B cell (primary cell): ENCODE results near the gene TRPM7. TPM values are rescaled to one million over a fixed set of nuclear protein-coding genes. Genes with fewer than 3 reads are reported as not detected.

Experiments used
- ATAC-seq: fragments of 200-7000 bp; cut with Tn5 transposase; one replicate; pipeline ENCODE4 v1.10.0; 2021; ENCODE audit warnings: low read depth, mild to moderate bottlenecking, moderate number of reproducible peaks, moderate library complexity
- CTCF ChIA-PET: fragments of 350-600 bp; sonication (Branson Sonifier 250); formaldehyde crosslinking; loops from one replicate; lab custom pipeline; 2021; ENCODE audit warnings: antibody characterized with exemption, inconsistent platforms; lab: Charles Lee
- POLR2A ChIA-PET: fragments of 350-600 bp; sonication (Branson Sonifier 250); formaldehyde crosslinking; loops from one replicate; lab custom pipeline; 2021; ENCODE audit warnings: antibody characterized with exemption; lab: Charles Lee
- DNase-seq: peaks from one replicate; pipeline ENCODE4 v3.0.0; 2013
- H2AFZ ChIP-seq: 2 replicates; pipeline ENCODE4 v1.6.1; 2012; ENCODE audit warnings: mild to moderate bottlenecking, low read depth, low read length; ENCODE audit not compliant: insufficient read depth, poor library complexity, severe bottlenecking
- H3K27ac ChIP-seq, 2 donors: 1 replicate in 1 of 2; 2 replicates in 1 of 2; pipeline ENCODE4 v1.5.1; 2012 to 2013; ENCODE audit warnings: low read length in 2 of 2, mild to moderate bottlenecking in 2 of 2, moderate library complexity in 1 of 2
- H3K27me3 ChIP-seq, 4 experiments: fragments of 200-600 bp in 1 of 4; sonication (generic) in 1 of 4; replicated peaks in 1 of 4; 1 replicate in 2 of 4; 2 replicates in 2 of 4; pipeline versions ENCODE4 v1.6.1 to v1.7.0; 2013 to 2016; ENCODE audit warnings: low read length in 3 of 4, mild to moderate bottlenecking in 2 of 4, mixed read lengths in 1 of 4, moderate library complexity in 1 of 4; ENCODE audit not compliant: insufficient read depth in 4 of 4, control insufficient read depth in 3 of 4; ENCODE audit errors: control extremely low read depth in 1 of 4
- H3K36me3 ChIP-seq, 2 experiments: replicated peaks in 1 of 2; 1 replicate in 1 of 2; 2 replicates in 1 of 2; pipeline versions ENCODE4 v1.6.1 to v1.7.1; 2013; ENCODE audit warnings: low read length in 1 of 2; ENCODE audit not compliant: insufficient read depth in 2 of 2, control insufficient read depth in 1 of 2; ENCODE audit errors: control extremely low read depth in 1 of 2, extremely low read depth in 1 of 2
- H3K4me1 ChIP-seq, 2 donors: fragments of 200-600 bp in 1 of 2; sonication (generic) in 1 of 2; 1 replicate in 1 of 2; 2 replicates in 1 of 2; pipeline versions ENCODE4 v1.5.1 to v1.6.1; 2013 to 2017; ENCODE audit warnings: low read length in 2 of 2; ENCODE audit not compliant: control insufficient read depth in 2 of 2, insufficient read depth in 2 of 2
- H3K4me2 ChIP-seq: replicated peaks from 2 replicates; pipeline ENCODE3; 2012; ENCODE audit warnings: mild to moderate bottlenecking, low read depth, low read length; ENCODE audit not compliant: poor library complexity, severe bottlenecking
- H3K4me3 ChIP-seq, 5 experiments: fragments of 200-600 bp in 1 of 5; sonication (generic) in 1 of 5; 1 replicate in 3 of 5; 2 replicates in 2 of 5; pipeline versions ENCODE4 v1.5.1 to v1.7.0; 2011 to 2016; ENCODE audit warnings: low read length in 4 of 5, mild to moderate bottlenecking in 4 of 5, low read depth in 2 of 5, control low read depth in 1 of 5, moderate library complexity in 1 of 5; ENCODE audit not compliant: insufficient read depth in 1 of 5; ENCODE audit errors: control extremely low read depth in 1 of 5, extremely low read depth in 1 of 5
- H3K79me2 ChIP-seq: fragments of 200-600 bp; sonication (generic); one replicate; pipeline ENCODE4 v1.6.0; 2016; ENCODE audit warnings: low read length; ENCODE audit not compliant: control insufficient read depth, insufficient read depth
- H3K9ac ChIP-seq: fragments of 200-600 bp; sonication (generic); 2 replicates; pipeline ENCODE4 v1.6.1; 2017; ENCODE audit warnings: mild to moderate bottlenecking, low read length, moderate library complexity
- H3K9me3 ChIP-seq, 3 donors: one replicate each; pipeline versions ENCODE4 v1.6.1 to v1.7.1; 2013; ENCODE audit warnings: low read length in 2 of 3; ENCODE audit not compliant: control insufficient read depth in 2 of 3, insufficient read depth in 1 of 3; ENCODE audit errors: control extremely low read depth in 1 of 3
- H4K20me1 ChIP-seq: 2 replicates; pipeline ENCODE4 v1.6.0; 2012; ENCODE audit warnings: mild to moderate bottlenecking, low read length; ENCODE audit not compliant: insufficient read depth, control insufficient read depth, poor library complexity, severe bottlenecking
- H3K27ac Mint-ChIP-seq: one replicate; pipeline ENCODE4 v1.8.0; 2021; ENCODE audit warnings: mixed read lengths
- H3K27me3 Mint-ChIP-seq: one replicate; pipeline ENCODE4 v1.8.0; 2021; ENCODE audit warnings: mixed read lengths
- H3K4me1 Mint-ChIP-seq: one replicate; pipeline ENCODE4 v1.8.0; 2021; ENCODE audit warnings: mixed read lengths
- H3K4me3 Mint-ChIP-seq: one replicate; pipeline ENCODE4 v1.8.0; 2021; ENCODE audit warnings: mixed read lengths
- H3K9me3 Mint-ChIP-seq: one replicate; pipeline ENCODE4 v1.8.0; 2022; ENCODE audit warnings: mixed read lengths; ENCODE audit not compliant: insufficient read depth
- EZH2 ChIP-seq: IDR thresholded peaks from 2 replicates; pipeline ENCODE4 v1.6.1; 2012; ENCODE audit warnings: borderline replicate concordance, low read depth, mild to moderate bottlenecking, moderate library complexity, low read length; ENCODE audit not compliant: insufficient read depth, poor library complexity, severe bottlenecking
- whole genome bisulfite sequencing: methylation state at CpG from one replicate; pipeline ENCODE4 v1.1.5; 2013; ENCODE audit warnings: missing lambda C conversion rate; ENCODE audit not compliant: insufficient coverage; 5-methylcytosine and 5-hydroxymethylcytosine counted together
- intact Hi-C: fragments of 100-400 bp; cut with micrococcal nuclease; formaldehyde crosslinking; loops from one replicate; pipeline ENCODE4 v1.10.0; 2022
- polyA plus RNA-seq: library from polyadenylated mRNA; depleted of rRNA; stranded (reverse); fragments of >200 nt; gene quantifications from 2 replicates; pipeline ENCODE4 v1.2.3, GENCODE V29; 2012
- total RNA-seq, 2 donors: library from RNA; stranded (reverse); fragments of 120-200 nt in 1 of 2; gene quantifications; 1 replicate in 1 of 2; 2 replicates in 1 of 2; pipeline versions ENCODE4 v1.2.3 to v1.2.4, GENCODE V29; 2013 to 2022
- TF ChIP-seq, protein P1 (sequence below): fragments of 200-600 bp; IDR thresholded peaks from one replicate; pipeline ENCODE4 v1.8.0; 2022; ENCODE audit warnings: antibody characterized with exemption, mild to moderate bottlenecking

The TRPM7 gene
- total and polyA plus RNA-seq, 2 donors (not counting 1 experiment from before 2014, with no cell fraction given): 12.5 to 77.2 TPM

DNA sequence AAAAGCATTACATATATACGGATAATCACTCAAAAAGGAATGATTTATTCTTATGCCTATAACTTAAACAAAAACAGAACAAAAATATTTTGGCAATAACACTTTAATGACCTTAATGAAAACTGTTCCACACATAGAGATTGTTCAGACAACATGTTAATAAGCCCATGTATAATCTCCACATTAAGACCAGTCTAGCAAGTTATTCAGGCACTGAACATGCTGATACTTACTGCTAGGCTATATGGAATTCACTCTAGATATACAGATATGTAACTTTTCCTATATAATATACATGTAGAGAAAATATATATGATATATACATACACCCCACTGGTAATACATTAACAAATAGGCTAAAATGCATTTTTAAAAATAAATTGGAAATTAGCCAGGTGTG, 96.3 kb downstream of the TRPM7 start:
- Mint-ChIP-seq H3K27ac (no peak overlapping the region), H3K4me3 (no peak overlapping the region), H3K4me1 (no peaks in the 10 kb centered on the region), H3K9me3 (no peaks in the 10 kb centered on the region), H3K27me3 (no peaks in the 10 kb centered on the region)
- H2AFZ ChIP-seq: no peak overlapping the region
- ChIA-PET POLR2A (no interaction called here), CTCF (no interaction called here)
- H3K79me2 ChIP-seq: no peaks in the 10 kb centered on the region
- no peaks in the 10 kb centered on the region for H3K27me3 ChIP-seq
- H3K9me3 ChIP-seq: no peaks in the 10 kb centered on the region
- no peak overlapping the region for H3K9ac ChIP-seq
- ATAC-seq (no peak), DNase-seq (no peak)
- H3K4me2 ChIP-seq: no peak overlapping the region
- H4K20me1 ChIP-seq: no peaks in the 10 kb centered on the region
- H3K4me1 ChIP-seq: no peaks in the 10 kb centered on the region
- TF ChIP-seq EZH2: no peak
- TF ChIP-seq, protein P1, sequence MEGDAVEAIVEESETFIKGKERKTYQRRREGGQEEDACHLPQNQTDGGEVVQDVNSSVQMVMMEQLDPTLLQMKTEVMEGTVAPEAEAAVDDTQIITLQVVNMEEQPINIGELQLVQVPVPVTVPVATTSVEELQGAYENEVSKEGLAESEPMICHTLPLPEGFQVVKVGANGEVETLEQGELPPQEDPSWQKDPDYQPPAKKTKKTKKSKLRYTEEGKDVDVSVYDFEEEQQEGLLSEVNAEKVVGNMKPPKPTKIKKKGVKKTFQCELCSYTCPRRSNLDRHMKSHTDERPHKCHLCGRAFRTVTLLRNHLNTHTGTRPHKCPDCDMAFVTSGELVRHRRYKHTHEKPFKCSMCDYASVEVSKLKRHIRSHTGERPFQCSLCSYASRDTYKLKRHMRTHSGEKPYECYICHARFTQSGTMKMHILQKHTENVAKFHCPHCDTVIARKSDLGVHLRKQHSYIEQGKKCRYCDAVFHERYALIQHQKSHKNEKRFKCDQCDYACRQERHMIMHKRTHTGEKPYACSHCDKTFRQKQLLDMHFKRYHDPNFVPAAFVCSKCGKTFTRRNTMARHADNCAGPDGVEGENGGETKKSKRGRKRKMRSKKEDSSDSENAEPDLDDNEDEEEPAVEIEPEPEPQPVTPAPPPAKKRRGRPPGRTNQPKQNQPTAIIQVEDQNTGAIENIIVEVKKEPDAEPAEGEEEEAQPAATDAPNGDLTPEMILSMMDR: no peak
- WGBS: no CpG with 5 or more reads among the region's 1 CpG
- intact Hi-C loops: loop anchor here (10.0 kb wide), 1 partner anchor 95 kb away; no protein-coding TSS in a partner anchor
- H3K4me3 ChIP-seq: no peak overlapping the region
- H3K36me3 ChIP-seq: peaks cover 2 to 77% of the 10 kb centered on the region in 2 experiments
- no peak overlapping the region for H3K27ac ChIP-seq

DNA sequence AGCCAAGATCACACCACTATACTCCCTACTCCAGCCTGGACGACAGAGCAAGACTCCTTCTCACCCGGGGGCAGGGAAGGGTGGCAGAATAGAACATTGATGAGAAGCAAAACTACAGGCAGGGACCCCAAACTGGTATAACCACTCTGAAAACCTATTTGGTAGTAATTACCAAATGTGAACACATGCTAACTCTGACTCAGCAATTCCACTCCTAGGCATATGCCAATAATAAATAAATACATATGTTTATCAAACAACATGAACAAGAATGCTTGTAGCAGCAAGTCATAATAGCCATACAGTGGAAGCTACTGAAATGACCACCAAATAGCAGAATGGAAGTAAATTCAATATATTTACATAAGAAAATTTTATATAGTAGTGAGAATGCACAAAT, 109.1 kb downstream of the TRPM7 start:
- Mint-ChIP-seq H3K27ac (no peak overlapping the region), H3K9me3 (no peaks in the 10 kb centered on the region), H3K4me1 (no peaks in the 10 kb centered on the region), H3K27me3 (no peaks in the 10 kb centered on the region), H3K4me3 (no peak overlapping the region)
- Histone ChIP-seq H3K27me3 (no peaks in the 10 kb centered on the region), H4K20me1 (no peaks in the 10 kb centered on the region), H2AFZ (no peak overlapping the region), H3K79me2 (no peaks in the 10 kb centered on the region), H3K4me1 (no peaks in the 10 kb centered on the region), H3K27ac (no peak overlapping the region), H3K4me2 (no peak overlapping the region), H3K9me3 (no peaks in the 10 kb centered on the region), H3K4me3 (no peak overlapping the region), H3K9ac (no peak overlapping the region), H3K36me3 (peaks cover 8 to 43% of the 10 kb centered on the region in 2 experiments)
- DNase-seq (no peak), ATAC-seq (no peak)
- TF ChIP-seq, protein P1: no peak
- no peak for TF ChIP-seq EZH2
- intact Hi-C loops: loop anchor here (10.0 kb wide), 1 partner anchor 57 kb away; no protein-coding TSS in a partner anchor
- CTCF ChIA-PET: no interaction called here
- POLR2A ChIA-PET: no interaction called here
- WGBS: no CpG with 5 or more reads among the region's 2 CpGs
